IMR-90 (cell line): ENCODE measurements around the gene CD209.

Source experiments
- CTCF ChIP-seq: conservative IDR thresholded peaks from 2 replicates; pipeline ENCODE4 v1.5.1; 2012; ENCODE audit warnings: mild to moderate bottlenecking, low read depth, low read length, improper control_type of control experiment
- MAZ ChIP-seq: IDR thresholded peaks from 2 replicates; pipeline ENCODE4 v1.6.1; 2012; ENCODE audit warnings: low read depth, mild to moderate bottlenecking, low read length, improper control_type of control experiment, moderate library complexity, borderline replicate concordance
- MXI1 ChIP-seq: IDR thresholded peaks from 2 replicates; pipeline ENCODE4 v1.6.1; 2012; ENCODE audit warnings: low read depth, mild to moderate bottlenecking, low read length, moderate library complexity, borderline replicate concordance
- POLR2A ChIP-seq: IDR thresholded peaks from 2 replicates; pipeline ENCODE4 v1.6.1; 2012; ENCODE audit warnings: mild to moderate bottlenecking, low read depth, low read length
- RAD21 ChIP-seq: IDR thresholded peaks from 2 replicates; pipeline ENCODE4 v1.6.1; 2012; ENCODE audit warnings: low read length, improper control_type of control experiment
- RFX5 ChIP-seq: IDR thresholded peaks from 2 replicates; pipeline ENCODE4 v1.8.0; 2012; ENCODE audit warnings: low read depth, mild to moderate bottlenecking, low read length, moderate library complexity

DNA sequence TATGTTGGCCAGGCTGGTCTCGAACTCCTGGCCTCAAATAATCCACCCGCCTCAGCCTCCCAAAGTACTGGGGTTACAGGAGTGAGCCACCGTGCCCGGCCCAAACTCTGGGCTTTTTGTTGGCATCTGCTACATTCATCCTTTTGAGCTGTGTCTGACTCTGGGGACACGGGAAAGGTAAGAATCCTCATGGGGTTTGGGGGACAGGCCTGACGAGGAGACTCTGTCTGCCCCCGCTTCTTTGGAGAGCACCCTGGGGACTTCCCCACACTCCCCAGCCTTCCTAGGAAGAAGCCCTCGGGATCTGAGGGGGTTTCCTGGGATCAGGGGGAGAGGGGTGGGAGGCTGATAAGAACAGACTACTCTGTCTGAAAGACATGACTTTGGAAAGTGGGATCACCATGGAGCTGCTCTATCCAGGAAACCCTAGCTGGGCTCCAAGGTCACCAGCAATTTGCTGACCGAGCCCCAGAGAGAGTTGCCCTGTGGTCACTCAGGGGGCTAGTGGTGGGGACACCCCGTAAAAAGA is 37.3 kb downstream of the CD209 start:
- TF ChIP-seq CTCF: no peak
- TF ChIP-seq MXI1: no peak
- no peak for TF ChIP-seq POLR2A
- TF ChIP-seq RFX5: no peak
- no peak for TF ChIP-seq RAD21
- no peak for TF ChIP-seq MAZ
